Motor neuron (in vitro differentiated cells): ENCODE measurements around the gene NDUFC2. TPM values are rescaled to one million over a fixed set of nuclear protein-coding genes. Genes with fewer than 3 reads are reported as not detected.
"Not testable (repeated sequence)": the region's sequence is repeated elsewhere in the genome, so short reads cannot be mapped to it uniquely, and the experiment has no call there.

Experiments
- ATAC-seq, 8 experiments: fragments of 200-7000 bp; cut with Tn5 transposase; replicated peaks in 6 of 8; 2 replicates each; pipeline ENCODE4 v1.8.0; 2021; ENCODE audit warnings: mild to moderate bottlenecking in 8 of 8, moderate library complexity in 8 of 8
- H3K27ac ChIP-seq, 2 donors: fragments of 250-450 bp; sonication (Bioruptor Pico); 2 replicates each; pipeline ENCODE4 v1.9.0; 2021; ENCODE audit warnings: antibody characterized with exemption in 2 of 2, mild to moderate bottlenecking in 2 of 2, moderate library complexity in 1 of 2
- H3K4me1 ChIP-seq, 2 donors: fragments of 250-450 bp; sonication (Bioruptor Pico); replicated peaks in 1 of 2; 2 replicates each; pipeline ENCODE4 v1.6.1; 2021; ENCODE audit warnings: antibody characterized with exemption in 2 of 2, mild to moderate bottlenecking in 2 of 2, moderate library complexity in 1 of 2
- H3K4me3 ChIP-seq, 5 donors: fragments of 250-450 bp; sonication (Bioruptor Pico); 2 replicates each; pipeline ENCODE4 v1.9.0; 2021; ENCODE audit warnings: antibody characterized with exemption in 5 of 5, mild to moderate bottlenecking in 5 of 5, moderate library complexity in 4 of 5
- WGBS, 10 experiments: fragments of 450-650 bp; shearing (Covaris generic); methylation state at CpG; one replicate each; pipeline ENCODE4 v1.0.0; 2022; 5-methylcytosine and 5-hydroxymethylcytosine counted together
- in situ Hi-C, 9 experiments: fragments of 400-800 bp; cut with MboI; loops; one replicate each; pipeline ENCODE4 v1.15.0; 2021; ENCODE audit warnings: low sequenced_read_pairs in 9 of 9, low pct_unique_long_range_greater_than_20kb in 2 of 9; ENCODE audit not compliant: unreplicated experiment in 9 of 9
- total RNA-seq, 8 experiments: library from RNA; unstranded; fragments of 300-600 nt; gene quantifications; 2 replicates each; pipeline versions ENCODE4 v1.2.3 to v1.2.4, GENCODE V29; 2022

The NDUFC2 gene
- total RNA-seq, 8 experiments from 2014 or later: 215 to 389 (median 268) TPM

GRCh38 chr11:78030429-78031325 lies 49.0 kb downstream of the NDUFC2 start:
- no peak overlapping the region for H3K4me3 ChIP-seq
- in situ Hi-C loops: no loop called here
- ATAC-seq: peak; percentile 70 to 98 (median 90)

GRCh38 chr11:78028423-78028822 lies 51.2 kb downstream of the NDUFC2 start:
- in situ Hi-C loops, H3K27ac ChIP-seq, ATAC-seq, H3K4me3 ChIP-seq, H3K4me1 ChIP-seq: not testable (repeated sequence)
- WGBS, 10 experiments: 60 to 100% (median 80%) methylated on average over 1 to 6 of the region's 9 CpGs; no CpG with 5 or more reads in 3 of the 10 experiments

More at GRCh38 chr11:78030429-78031325, 49.0 kb downstream of the NDUFC2 start:
- Histone ChIP-seq H3K27ac (no peak overlapping the region), H3K4me1 (peaks cover 0 to 2% of the 10 kb centered on the region in 2 donors)
- WGBS, 10 experiments: 0 to 100% (median 56%) methylated on average over 1 to 6 of the region's 7 CpGs; no CpG with 5 or more reads in 1 of the 10 experiments

GRCh38 chr11:78027759-78028158 lies 51.9 kb downstream of the NDUFC2 start:
- 60 to 100% (median 85%) methylated on average over 1 to 2 of the region's 2 CpGs; no CpG with 5 or more reads in 1 of the 10 experiments for WGBS, 10 experiments
- H3K4me3 ChIP-seq: no peak overlapping the region
- in situ Hi-C loops: no loop called here
- no peak for ATAC-seq
- peaks cover 0 to 2% of the 10 kb centered on the region in 2 donors for H3K4me1 ChIP-seq
- H3K27ac ChIP-seq: no peak overlapping the region

GRCh38 chr11:78025378-78025777 lies 54.3 kb downstream of the NDUFC2 start:
- no peak overlapping the region for H3K27ac ChIP-seq
- ATAC-seq: no peak
- in situ Hi-C loops: no loop called here
- H3K4me3 ChIP-seq: no peak overlapping the region
- peaks cover 2% of the 10 kb centered on the region in 2 donors for H3K4me1 ChIP-seq

- H3K27ac ChIP-seq: no peak overlapping the region
- peak in 1 of 8 experiments; percentile 4 for ATAC-seq
Measured at GRCh38 chr11:78023426-78023825, 56.2 kb downstream of the NDUFC2 start.

GRCh38 chr11:78022397-78023396 lies 57.0 kb downstream of the NDUFC2 start, which contains the start of gene KCTD14:
KCTD14 (minus strand) TSS chr11:78023276; CDS start chr11:78023249, 27 bp downstream.
- ATAC-seq: peak in 4 of 8 experiments; percentile 12 to 91 (median 89)
- WGBS, 10 experiments: 7 to 80% (median 60%) methylated on average over 1 to 11 of the region's 37 CpGs; no CpG with 5 or more reads in 2 of the 10 experiments
- Histone ChIP-seq H3K4me3 (no peak within 1 kb of the TSS), H3K4me1 (peaks cover 7 to 9% of the 10 kb centered on the region in 2 donors), H3K27ac (no peak within 1 kb of the TSS)
- in situ Hi-C loops: no loop called here

More at GRCh38 chr11:78023426-78023825, 56.2 kb downstream of the NDUFC2 start:
- no peak overlapping the region for H3K4me3 ChIP-seq
- in situ Hi-C loops: no loop called here
- WGBS, 10 experiments: 64 to 100% (median 90%) methylated on average over 2 to 7 of the region's 7 CpGs; no CpG with 5 or more reads in 1 of the 10 experiments
- peaks cover 7 to 9% of the 10 kb centered on the region in 2 donors for H3K4me1 ChIP-seq

GRCh38 chr11:78021611-78022010 lies 58.1 kb downstream of the NDUFC2 start:
- Histone ChIP-seq H3K4me1 (peaks cover 7 to 9% of the 10 kb centered on the region in 2 donors), H3K4me3 (no peak overlapping the region), H3K27ac (no peak overlapping the region)
- 83 to 100% (median 100%) methylated on average over 1 to 4 of the region's 6 CpGs; no CpG with 5 or more reads in 5 of the 10 experiments for WGBS, 10 experiments
- in situ Hi-C loops: no loop called here
- no peak for ATAC-seq

- H3K4me1 ChIP-seq: peaks cover 7 to 9% of the 10 kb centered on the region in 2 donors
- WGBS, 10 experiments: 0 to 100% (median 5%) methylated on average over 1 to 3 of the region's 3 CpGs; no CpG with 5 or more reads in 2 of the 10 experiments
- no peak overlapping the region for H3K27ac ChIP-seq
- peak in 6 of 8 experiments; percentile 14 to 86 (median 42) for ATAC-seq
- in situ Hi-C loops: no loop called here
- no peak overlapping the region for H3K4me3 ChIP-seq
Measured at GRCh38 chr11:78020246-78020645, 59.4 kb downstream of the NDUFC2 start.

GRCh38 chr11:78019808-78020207 lies 59.9 kb downstream of the NDUFC2 start:
- WGBS, 10 experiments: 0 to 71% (median 43%) methylated on average over 1 to 4 of the region's 4 CpGs; no CpG with 5 or more reads in 1 of the 10 experiments
- Histone ChIP-seq H3K4me3 (no peak overlapping the region), H3K27ac (no peak overlapping the region), H3K4me1 (peaks cover 7 to 9% of the 10 kb centered on the region in 2 donors)
- in situ Hi-C loops: no loop called here
- ATAC-seq: no peak

Other genes starting within 250 kb of the NDUFC2 start
- gene INTS4, start 85.2 kb downstream of the NDUFC2 start, total RNA-seq: 10 to 100 TPM; 27.0 to 53.2 (median 37.7) TPM
- 1 to 10 TPM in 3 of 8 experiments, under 1 TPM in 5; 0.14 to 2.3 (median 0.74) TPM for gene KCTD14, start 56.6 kb downstream of the NDUFC2 start, total RNA-seq
- 1 to 10 TPM in 1 of 8 experiments, under 1 TPM in 5, not detected in 2; 0.22 to 1.9 (median 0.48) TPM for gene THRSP, start 16.0 kb downstream of the NDUFC2 start, total RNA-seq
- gene ALG8, start 59.8 kb upstream of the NDUFC2 start, total RNA-seq: 10 to 100 TPM; 30.6 to 74.1 (median 41.9) TPM
- 10 to 100 TPM in 1 of 8 experiments, 1 to 10 TPM in 7; 2.8 to 13.0 (median 4.1) TPM for gene KCTD21, start 108.8 kb upstream of the NDUFC2 start, total RNA-seq
- gene USP35, start 109.1 kb upstream of the NDUFC2 start, total RNA-seq: 10 to 100 TPM in 4 of 8 experiments, 1 to 10 TPM in 4; 4.3 to 13.4 (median 9.9) TPM